RWPE1 (cell line): ENCODE results near the gene GUCY2C.
A peak's percentile ranks its signal among the peaks of the same experiment; 100 is the strongest.

Source experiments
- CTCF ChIA-PET: fragments of 350-600 bp; sonication (Branson Sonifier 250); formaldehyde crosslinking; extraction: SDS; loops from one replicate; lab custom pipeline; 2021; lab: Yijun Ruan, JAX
- POLR2A ChIA-PET: fragments of 400-600 bp; formaldehyde crosslinking; extraction: SDS; loops from one replicate; lab custom pipeline; 2020; ENCODE audit warnings: antibody characterized with exemption; ENCODE audit not compliant: low non-redundant PET; lab: Yijun Ruan, JAX
- DNase-seq: peaks from one replicate; pipeline ENCODE4 v3.0.0; 2012; ENCODE audit warnings: low spot score
- H3K27ac ChIP-seq: fragments of 450-650 bp; 2 replicates; pipeline ENCODE4 v1.5.1; 2017
- TF ChIP-seq, protein P1 (sequence below): fragments of 450-650 bp; conservative IDR thresholded peaks from 2 replicates; pipeline ENCODE4 v1.5.1; 2017; ENCODE audit warnings: low read depth, mild to moderate bottlenecking

GUCY2C gene

DNA sequence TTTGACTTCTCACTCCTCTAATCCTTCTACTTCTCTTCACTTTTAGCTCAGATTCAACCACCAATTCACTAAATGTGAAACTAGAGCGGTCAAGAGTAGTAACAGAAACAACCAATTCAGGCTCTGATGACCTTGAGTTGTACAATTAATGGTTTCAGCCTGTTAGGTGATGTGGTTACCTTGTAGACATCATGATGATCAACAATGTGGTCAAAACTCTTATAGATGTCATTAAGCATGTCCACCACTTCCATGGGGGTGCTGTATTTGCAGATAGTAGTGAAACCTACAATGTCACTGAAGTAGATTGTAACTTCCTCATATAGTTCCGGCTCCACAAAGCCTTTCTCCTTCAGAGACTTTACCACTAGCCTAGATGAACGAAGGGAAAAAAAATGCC lies 74.6 kb downstream of the GUCY2C start:
- H3K27ac ChIP-seq: no peak overlapping the region
- no peak for DNase-seq
- CTCF ChIA-PET: no interaction called here
- POLR2A ChIA-PET: no interaction called here
- TF ChIP-seq, protein P1, sequence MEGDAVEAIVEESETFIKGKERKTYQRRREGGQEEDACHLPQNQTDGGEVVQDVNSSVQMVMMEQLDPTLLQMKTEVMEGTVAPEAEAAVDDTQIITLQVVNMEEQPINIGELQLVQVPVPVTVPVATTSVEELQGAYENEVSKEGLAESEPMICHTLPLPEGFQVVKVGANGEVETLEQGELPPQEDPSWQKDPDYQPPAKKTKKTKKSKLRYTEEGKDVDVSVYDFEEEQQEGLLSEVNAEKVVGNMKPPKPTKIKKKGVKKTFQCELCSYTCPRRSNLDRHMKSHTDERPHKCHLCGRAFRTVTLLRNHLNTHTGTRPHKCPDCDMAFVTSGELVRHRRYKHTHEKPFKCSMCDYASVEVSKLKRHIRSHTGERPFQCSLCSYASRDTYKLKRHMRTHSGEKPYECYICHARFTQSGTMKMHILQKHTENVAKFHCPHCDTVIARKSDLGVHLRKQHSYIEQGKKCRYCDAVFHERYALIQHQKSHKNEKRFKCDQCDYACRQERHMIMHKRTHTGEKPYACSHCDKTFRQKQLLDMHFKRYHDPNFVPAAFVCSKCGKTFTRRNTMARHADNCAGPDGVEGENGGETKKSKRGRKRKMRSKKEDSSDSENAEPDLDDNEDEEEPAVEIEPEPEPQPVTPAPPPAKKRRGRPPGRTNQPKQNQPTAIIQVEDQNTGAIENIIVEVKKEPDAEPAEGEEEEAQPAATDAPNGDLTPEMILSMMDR: no peak

DNA sequence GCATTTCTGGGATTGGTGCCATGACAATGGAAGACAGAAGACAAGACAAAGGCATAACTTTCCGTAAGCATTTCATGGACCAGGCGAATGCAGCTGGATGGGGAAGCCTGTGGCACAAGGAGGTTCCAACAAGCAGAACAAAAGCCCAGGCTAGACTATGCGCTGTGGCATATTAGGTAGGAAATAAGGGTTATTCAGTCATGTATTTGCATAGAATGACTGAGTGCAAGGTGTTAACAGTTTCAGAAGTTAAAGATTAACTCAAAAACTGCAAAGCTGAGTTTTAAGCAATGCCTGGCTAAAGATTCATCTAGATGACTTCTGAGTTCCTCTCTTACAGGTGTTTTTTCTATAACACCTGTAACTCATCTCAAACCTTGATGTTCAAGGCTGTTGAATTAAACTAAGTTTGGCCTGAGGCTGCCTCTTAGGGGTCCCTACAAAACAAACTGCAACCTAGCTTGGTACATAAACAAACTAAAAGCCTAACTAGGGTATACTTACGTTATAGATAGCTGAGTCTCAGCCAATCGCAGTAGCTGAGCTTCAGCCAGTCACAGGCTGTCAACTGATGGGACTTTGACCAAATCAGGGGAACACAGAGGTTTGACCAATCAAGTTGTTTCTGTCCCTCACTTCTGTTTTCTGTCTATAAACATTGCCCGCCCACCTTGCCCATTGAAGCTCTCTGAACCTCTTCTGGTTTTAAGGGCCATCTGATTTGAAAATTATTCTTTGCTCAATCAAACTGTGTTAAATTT lies 76.5 kb downstream of the GUCY2C start:
- no peak overlapping the region for H3K27ac ChIP-seq
- CTCF ChIA-PET: interaction anchor here (0.6 to 1.7 kb wide), 5 partner anchors 9 to 382 kb away, joined by 3 to 5 read pairs (median 3); no protein-coding TSS in a partner anchor
- POLR2A ChIA-PET: no interaction called here
- DNase-seq: no peak
- TF ChIP-seq, protein P1: no peak

- ChIA-PET CTCF (interaction anchor here (0.6 to 1.7 kb wide), 4 partner anchors 84 to 381 kb away, joined by 3 to 7 read pairs (median 4); no protein-coding TSS in a partner anchor), POLR2A (no interaction called here)
- DNase-seq: peak; percentile 20
- no peak overlapping the region for H3K27ac ChIP-seq
- TF ChIP-seq, protein P1: no peak
These were observed 77.4 kb downstream of the GUCY2C start for GRCh38 chr12:14618983-14619382.

GRCh38 chr12:14614704-14615121 lies 81.7 kb downstream of the GUCY2C start:
- TF ChIP-seq, protein P1: no peak
- ChIA-PET POLR2A (no interaction called here), CTCF (no interaction called here)
- no peak overlapping the region for H3K27ac ChIP-seq
- no peak for DNase-seq

DNA sequence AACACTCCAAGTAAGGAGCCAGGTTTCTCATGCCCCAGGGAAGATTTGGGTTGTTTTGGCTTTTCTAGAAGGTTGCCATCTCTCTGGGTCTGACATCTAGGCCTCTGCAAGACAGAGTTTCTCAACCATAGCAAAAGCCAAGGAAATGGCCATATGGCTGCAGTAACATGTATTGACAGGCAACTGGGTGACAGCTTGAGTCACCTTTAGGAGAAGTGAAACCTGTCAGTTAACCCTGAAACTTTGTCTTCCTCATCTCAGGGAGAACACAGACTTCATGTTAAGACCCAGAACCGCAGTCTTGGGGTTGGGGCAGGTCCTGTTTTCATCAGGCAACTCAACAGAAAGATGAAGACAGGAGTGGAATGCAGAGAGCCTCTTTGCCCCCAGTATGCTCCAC lies 82.7 kb downstream of the GUCY2C start:
- no peak for DNase-seq
- TF ChIP-seq, protein P1: no peak
- ChIA-PET POLR2A (no interaction called here), CTCF (interaction anchor here (0.5 to 0.7 kb wide), 3 partner anchors 16 to 447 kb away, joined by 3 to 4 read pairs (median 3); no protein-coding TSS in a partner anchor)
- H3K27ac ChIP-seq: no peak overlapping the region

- ChIA-PET CTCF (interaction anchor here (0.6 to 0.7 kb wide), 3 partner anchors 17 to 51 kb away, joined by 3 to 4 read pairs (median 3); no protein-coding TSS in a partner anchor), POLR2A (no interaction called here)
- H3K27ac ChIP-seq: no peak overlapping the region
These were observed 83.4 kb downstream of the GUCY2C start for GRCh38 chr12:14612898-14613445.

More at GRCh38 chr12:14612898-14613445, 83.4 kb downstream of the GUCY2C start:
- DNase-seq: no peak
- TF ChIP-seq, protein P1: no peak
